ENCODE results near the gene SEC24D. TPM values are rescaled to one million over a fixed set of nuclear protein-coding genes. Genes with fewer than 3 reads are reported as not detected.

The SEC24D gene
- total RNA-seq, 1 experiment from 2014 or later = 14.4 TPM

DNA sequence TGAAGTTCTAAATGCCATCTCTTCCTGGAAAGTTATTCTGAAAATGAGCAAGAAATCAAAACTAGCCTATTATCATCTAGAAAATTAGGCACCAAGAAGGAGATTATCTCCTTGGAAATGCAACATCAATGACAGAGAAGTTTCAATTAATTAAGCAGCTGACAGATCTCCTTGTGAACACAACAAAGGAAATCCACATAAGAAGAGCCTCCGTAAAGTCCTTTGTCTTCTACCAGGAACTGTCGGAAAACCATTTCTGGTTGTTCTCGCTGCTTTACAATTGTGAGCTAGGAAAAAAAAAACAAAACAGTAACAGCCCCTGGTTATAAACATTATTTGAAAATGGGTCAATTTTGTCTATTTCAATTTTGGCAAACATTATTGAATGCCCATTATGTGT, 112.6 kb downstream of the SEC24D start:
- Histone ChIP-seq H3F3A (ENCODE audit: low read length, unreplicated experiment) (no peaks in the 10 kb centered on the region), H3K27ac (ENCODE audit: low read length) (no peak overlapping the region), H3K9me2 (replicated peaks; ENCODE audit: low read length) (no peaks in the 10 kb centered on the region), H2AFZ (ENCODE audit: low read length) (no peak overlapping the region), H3K9me3 (ENCODE audit: low read length) (no peaks in the 10 kb centered on the region), H3K4me1 (ENCODE audit: insufficient read depth, low read length) (peaks cover 8% of the 10 kb centered on the region), H4K20me1 (ENCODE audit: low read length) (no peaks in the 10 kb centered on the region), H3K4me2 (ENCODE audit: low read length) (no peak overlapping the region), H3K27me3 (ENCODE audit: low read length) (no peaks in the 10 kb centered on the region), H3K79me2 (ENCODE audit: low read length) (no peaks in the 10 kb centered on the region), H3K36me3 (ENCODE audit: low read depth, low read length) (peaks cover 15% of the 10 kb centered on the region; the same call in 1 of the 2 replicates), H3K4me3 (ENCODE audit: low read length) (no peak overlapping the region), H3K9ac (ENCODE audit: low read length) (no peak overlapping the region)
- TF ChIP-seq CTCF (conservative IDR thresholded peaks at IDR 0.05; ENCODE audit: low read depth, low read length) (no peak), EZH2 (IDR thresholded peaks at IDR 0.05; ENCODE audit: low read length, unreplicated experiment) (no peak), EZH2phosphoT487 (IDR thresholded peaks at IDR 0.05; ENCODE audit: borderline replicate concordance, low read length) (no peak)
- ATAC-seq = no peak
- no peak for DNase-seq
- BruUV-seq (replicated peaks) = no TSS peak
- POLR2A ChIA-PET (ENCODE audit: unreplicated experiment) = no interaction called here
- intact Hi-C loops (cut with micrococcal nuclease) = no loop called here
- CTCF ChIA-PET = no interaction called here

DNA sequence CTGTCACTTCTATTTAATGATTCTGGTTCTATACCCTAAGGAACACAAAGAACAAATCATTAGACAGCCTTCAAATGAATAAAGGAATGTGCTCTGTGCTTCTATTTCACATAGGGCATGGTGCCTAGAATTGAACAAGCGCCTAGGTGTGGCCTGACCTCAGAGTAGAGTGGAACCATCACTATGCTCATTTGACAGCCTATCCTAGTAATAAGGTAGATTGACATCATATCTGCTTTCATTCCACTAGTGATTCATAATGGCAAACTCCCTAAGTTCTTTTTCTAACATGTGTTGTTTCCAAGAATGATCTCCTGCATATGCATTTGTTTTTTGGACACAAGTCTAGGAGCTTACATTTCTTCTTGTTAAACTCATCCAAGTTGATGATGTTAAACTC, 114.2 kb downstream of the SEC24D start:
- TF ChIP-seq EZH2 (IDR thresholded peaks at IDR 0.05; ENCODE audit: low read length, unreplicated experiment) (no peak), CTCF (conservative IDR thresholded peaks at IDR 0.05; ENCODE audit: low read depth, low read length) (no peak), EZH2phosphoT487 (IDR thresholded peaks at IDR 0.05; ENCODE audit: borderline replicate concordance, low read length) (no peak)
- Histone ChIP-seq H3K79me2 (ENCODE audit: low read length) (no peaks in the 10 kb centered on the region), H3K4me3 (ENCODE audit: low read length) (no peak overlapping the region), H3K9ac (ENCODE audit: low read length) (no peak overlapping the region), H4K20me1 (ENCODE audit: low read length) (no peaks in the 10 kb centered on the region), H3K4me2 (ENCODE audit: low read length) (no peak overlapping the region), H2AFZ (ENCODE audit: low read length) (no peak overlapping the region), H3K4me1 (ENCODE audit: insufficient read depth, low read length) (peaks cover 8% of the 10 kb centered on the region), H3F3A (ENCODE audit: low read length, unreplicated experiment) (no peaks in the 10 kb centered on the region), H3K9me3 (ENCODE audit: low read length) (no peaks in the 10 kb centered on the region), H3K36me3 (ENCODE audit: low read depth, low read length) (peaks cover 4% of the 10 kb centered on the region; the same call in 1 of the 2 replicates), H3K27ac (ENCODE audit: low read length) (no peak overlapping the region), H3K27me3 (ENCODE audit: low read length) (no peaks in the 10 kb centered on the region), H3K9me2 (replicated peaks; ENCODE audit: low read length) (no peaks in the 10 kb centered on the region)
- no peak for DNase-seq
- no TSS peak for BruUV-seq (replicated peaks)
- ATAC-seq = no peak
- ChIA-PET POLR2A (ENCODE audit: unreplicated experiment) (no interaction called here), CTCF (no interaction called here)
- intact Hi-C loops (cut with micrococcal nuclease) = no loop called here

- Histone ChIP-seq H2AFZ (ENCODE audit: low read length) (no peak overlapping the region), H3K27ac (ENCODE audit: low read length) (no peak overlapping the region), H3K79me2 (ENCODE audit: low read length) (no peaks in the 10 kb centered on the region), H3K27me3 (ENCODE audit: low read length) (no peaks in the 10 kb centered on the region), H3K36me3 (ENCODE audit: low read depth, low read length) (no peaks in the 10 kb centered on the region), H3F3A (ENCODE audit: low read length, unreplicated experiment) (no peaks in the 10 kb centered on the region), H3K4me3 (ENCODE audit: low read length) (no peak overlapping the region), H3K9me3 (ENCODE audit: low read length) (no peaks in the 10 kb centered on the region), H3K4me1 (ENCODE audit: insufficient read depth, low read length) (peaks cover 8% of the 10 kb centered on the region), H4K20me1 (ENCODE audit: low read length) (no peaks in the 10 kb centered on the region), H3K9me2 (replicated peaks; ENCODE audit: low read length) (no peaks in the 10 kb centered on the region), H3K4me2 (ENCODE audit: low read length) (no peak overlapping the region), H3K9ac (ENCODE audit: low read length) (no peak overlapping the region)
- no TSS peak for BruUV-seq (replicated peaks)
- TF ChIP-seq EZH2phosphoT487 (IDR thresholded peaks at IDR 0.05; ENCODE audit: borderline replicate concordance, low read length) = no peak
- TF ChIP-seq CTCF (conservative IDR thresholded peaks at IDR 0.05; ENCODE audit: low read depth, low read length) = no peak
- no peak for TF ChIP-seq EZH2 (IDR thresholded peaks at IDR 0.05; ENCODE audit: low read length, unreplicated experiment)
- ATAC-seq (no peak), DNase-seq (peak; percentile 49)
- POLR2A ChIA-PET (ENCODE audit: unreplicated experiment) = no interaction called here
- intact Hi-C loops (cut with micrococcal nuclease) = no loop called here
- CTCF ChIA-PET = no interaction called here
Measured at GRCh38 chr4:118718511-118719170, 117.3 kb downstream of the SEC24D start.

All from PC-3 (cell line).